ENCODE data around the gene AEN.

Gene AEN

DNA sequence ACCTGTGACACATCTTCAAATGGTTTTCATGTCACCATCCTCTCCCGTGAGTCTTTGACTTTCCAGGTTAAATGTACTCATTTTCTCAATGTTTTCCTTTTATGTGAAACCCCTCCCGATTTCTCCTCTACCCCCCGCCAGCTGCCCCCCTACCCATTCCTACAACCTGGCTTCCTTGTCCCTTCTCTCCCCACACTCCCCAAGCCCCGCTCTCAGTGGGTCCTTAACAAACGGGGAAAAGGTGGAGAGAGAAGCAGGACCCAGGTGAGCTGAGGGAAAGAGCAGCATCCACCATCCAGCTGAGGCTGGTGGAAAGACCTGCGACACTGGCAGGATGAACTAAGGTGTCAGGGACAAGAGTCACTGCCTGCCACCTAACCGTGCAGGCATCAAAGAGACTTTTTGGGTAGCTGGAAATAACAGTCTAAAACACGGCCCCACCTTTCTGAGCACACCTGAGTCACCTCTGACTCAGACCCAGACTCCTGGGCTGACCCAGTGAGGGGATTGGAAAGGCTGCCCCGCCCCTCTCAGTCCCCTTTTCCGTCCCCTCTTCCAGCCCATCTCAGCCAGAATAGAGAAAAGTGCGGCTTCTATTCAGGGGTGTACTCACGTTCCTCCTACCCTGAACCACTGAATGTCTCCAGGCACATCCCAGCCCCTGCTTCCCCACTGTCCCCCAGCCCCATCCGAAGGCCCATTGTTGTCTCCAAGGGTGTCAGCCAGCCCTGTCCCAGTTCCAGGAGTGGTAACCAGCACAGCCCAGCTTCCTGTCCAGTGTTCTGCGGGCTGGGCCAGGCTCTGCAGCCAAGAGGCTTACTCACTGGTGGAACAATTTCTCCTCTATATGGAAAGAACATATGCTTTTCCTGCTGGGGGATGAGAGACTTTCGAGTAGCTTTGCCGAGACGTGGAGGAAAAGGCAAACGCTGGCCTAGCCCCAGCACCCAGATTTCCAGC is 38.1 kb downstream of the AEN start:
- Mint-ChIP-seq H3K9me3 (no peaks in the 10 kb centered on the region), H3K27ac (peak overlapping the region in 1 of 2 donors; percentile 78), H3K27me3 (no peaks in the 10 kb centered on the region), H3K4me1 (peaks cover 72% of the 10 kb centered on the region), H3K4me3 (no peak overlapping the region)
- no peak for DNase-seq
- ATAC-seq, result peak; percentile 31

- Mint-ChIP-seq H3K4me3 (no peak overlapping the region), H3K27ac (no peak overlapping the region), H3K4me1 (peaks cover 60% of the 10 kb centered on the region), H3K27me3 (no peaks in the 10 kb centered on the region), H3K9me3 (no peaks in the 10 kb centered on the region)
- DNase-seq (no peak), ATAC-seq (no peak)
Observed at GRCh38 chr15:88661041-88661700, 40.0 kb downstream of the AEN start.

DNA sequence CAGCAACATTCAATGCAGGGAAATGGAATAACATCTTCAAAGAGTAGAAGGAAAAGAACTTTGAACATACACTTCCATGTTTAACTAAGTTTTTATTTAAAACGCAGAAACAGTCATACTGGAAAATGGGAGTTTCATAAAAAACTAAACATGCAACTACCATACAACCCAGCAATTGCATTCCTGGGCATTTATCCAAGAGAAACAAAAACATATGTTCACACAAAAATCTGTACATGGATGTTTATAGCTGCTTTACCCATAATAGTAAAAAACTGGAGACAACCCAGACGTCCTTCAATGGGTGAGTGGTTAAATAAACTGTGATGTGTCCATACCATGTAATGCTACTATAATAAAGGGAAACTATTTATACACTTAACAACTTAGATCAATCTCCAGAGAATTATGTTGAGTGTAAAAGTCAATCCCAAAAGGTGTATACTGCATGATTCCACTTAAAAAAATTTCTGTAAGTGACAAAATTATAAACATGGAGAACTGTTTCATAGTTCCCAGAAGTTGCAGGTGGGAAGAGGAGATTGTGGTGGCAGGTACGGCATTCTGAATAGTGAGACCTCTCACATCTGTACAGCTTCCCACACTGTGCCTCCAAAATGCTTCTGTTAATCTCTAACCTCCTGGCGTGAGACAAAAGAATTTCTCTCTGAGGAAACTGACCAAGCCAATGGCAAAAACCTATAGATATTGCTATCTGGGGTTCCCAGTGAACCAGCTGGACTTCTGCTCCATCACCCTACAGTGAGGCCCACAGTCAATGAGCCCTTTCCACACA is 40.8 kb downstream of the AEN start:
- no peak for DNase-seq
- no peak overlapping the region for H3K27ac Mint-ChIP-seq
- H3K27me3 Mint-ChIP-seq, result no peaks in the 10 kb centered on the region
- H3K9me3 Mint-ChIP-seq, result no peaks in the 10 kb centered on the region
- no peak overlapping the region for H3K4me3 Mint-ChIP-seq
- ATAC-seq, result no peak
- H3K4me1 Mint-ChIP-seq, result peaks cover 52% of the 10 kb centered on the region

GRCh38 chr15:88663141-88663621 is 42.0 kb downstream of the AEN start:
- Mint-ChIP-seq H3K27ac (peak overlapping the region in 1 of 2 donors; percentile 61), H3K9me3 (no peaks in the 10 kb centered on the region), H3K4me1 (peaks cover 40% of the 10 kb centered on the region), H3K27me3 (no peaks in the 10 kb centered on the region), H3K4me3 (no peak overlapping the region)
- ATAC-seq (no peak), DNase-seq (no peak)

DNA sequence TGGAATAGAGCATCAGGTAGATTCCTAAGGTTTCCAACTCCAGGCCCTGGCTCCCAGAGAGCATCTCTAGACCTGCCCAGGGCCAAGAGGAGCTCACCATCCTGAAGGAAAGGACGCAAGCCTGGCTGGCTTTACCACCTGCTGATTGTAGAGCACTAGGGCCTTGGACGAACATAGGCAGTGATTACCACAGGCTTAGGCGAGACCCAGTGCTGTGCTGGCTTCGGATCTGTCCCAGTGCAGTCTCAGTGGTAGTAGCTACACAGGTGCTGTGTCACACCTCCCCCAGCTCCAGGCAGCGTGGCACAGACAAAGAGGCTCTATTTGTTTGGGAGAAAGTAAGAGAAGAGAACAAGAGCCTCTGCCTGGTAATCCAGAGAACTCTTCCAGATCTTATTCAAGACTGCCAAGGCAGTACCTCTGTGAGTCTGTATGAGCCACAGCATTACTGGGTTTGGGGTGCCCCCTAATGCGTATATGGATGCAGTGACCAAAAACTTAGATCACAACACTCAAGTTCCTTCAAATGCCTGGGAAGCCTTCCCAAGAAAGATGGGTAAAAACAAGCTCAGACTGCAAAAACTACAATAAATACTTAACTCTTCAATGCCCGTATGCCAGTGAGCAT is 43.1 kb downstream of the AEN start:
- Mint-ChIP-seq H3K9me3 (no peaks in the 10 kb centered on the region), H3K4me3 (no peak overlapping the region), H3K4me1 (peaks cover 29% of the 10 kb centered on the region), H3K27me3 (no peaks in the 10 kb centered on the region), H3K27ac (peak overlapping the region in 1 of 2 donors; percentile 81)
- ATAC-seq (peak; percentile 92), DNase-seq (peak; percentile 19 to 45)

DNA sequence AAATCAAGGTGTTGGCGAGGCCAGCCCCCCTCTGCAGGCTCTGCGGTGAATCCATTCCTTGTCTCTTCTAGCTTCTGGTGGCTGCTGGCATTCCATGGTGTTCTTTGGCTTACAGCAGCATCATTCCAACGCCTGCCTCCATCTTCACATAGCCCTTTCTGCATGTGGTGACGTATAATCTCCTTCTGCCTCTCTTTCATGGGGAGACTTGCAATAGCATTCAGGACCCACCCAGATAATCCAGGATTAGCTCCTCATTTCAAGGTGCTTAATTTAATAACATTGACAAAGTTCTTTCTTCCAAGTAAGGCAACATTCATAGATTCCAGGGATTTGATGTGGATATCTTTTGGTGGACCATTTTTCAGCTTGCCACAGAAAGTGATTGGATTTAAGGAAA is 53.5 kb downstream of the AEN start:
- Mint-ChIP-seq H3K27me3 (peaks cover 26% of the 10 kb centered on the region), H3K9me3 (no peaks in the 10 kb centered on the region), H3K4me1 (no peaks in the 10 kb centered on the region), H3K27ac (no peak overlapping the region), H3K4me3 (no peak overlapping the region)
- DNase-seq (no peak), ATAC-seq (no peak)

DNA sequence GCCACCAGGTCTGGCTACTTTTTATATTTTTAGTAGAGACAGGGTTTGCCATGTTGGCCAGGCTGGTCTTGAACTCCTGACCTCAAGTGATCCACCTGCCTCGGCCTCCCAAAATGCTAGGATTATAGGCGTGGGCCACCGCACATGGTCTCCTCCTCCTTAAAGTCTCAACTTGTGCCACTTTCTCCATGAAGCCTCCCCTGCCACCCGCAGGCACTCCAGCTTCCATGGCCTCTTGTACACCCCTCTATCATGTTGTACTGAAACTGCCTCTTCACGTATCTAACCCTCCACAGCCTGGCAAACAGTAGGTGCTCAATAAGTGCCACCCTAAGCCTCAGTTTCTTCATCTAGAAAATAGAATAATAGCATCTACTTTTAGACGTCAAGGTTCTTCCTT is 57.6 kb downstream of the AEN start:
- ATAC-seq, result no peak
- no peaks in the 10 kb centered on the region for H3K4me1 Mint-ChIP-seq
- no peaks in the 10 kb centered on the region for H3K27me3 Mint-ChIP-seq
- H3K9me3 Mint-ChIP-seq, result no peaks in the 10 kb centered on the region
- no peak overlapping the region for H3K4me3 Mint-ChIP-seq
- H3K27ac Mint-ChIP-seq, result no peak overlapping the region
- no peak for DNase-seq

DNA sequence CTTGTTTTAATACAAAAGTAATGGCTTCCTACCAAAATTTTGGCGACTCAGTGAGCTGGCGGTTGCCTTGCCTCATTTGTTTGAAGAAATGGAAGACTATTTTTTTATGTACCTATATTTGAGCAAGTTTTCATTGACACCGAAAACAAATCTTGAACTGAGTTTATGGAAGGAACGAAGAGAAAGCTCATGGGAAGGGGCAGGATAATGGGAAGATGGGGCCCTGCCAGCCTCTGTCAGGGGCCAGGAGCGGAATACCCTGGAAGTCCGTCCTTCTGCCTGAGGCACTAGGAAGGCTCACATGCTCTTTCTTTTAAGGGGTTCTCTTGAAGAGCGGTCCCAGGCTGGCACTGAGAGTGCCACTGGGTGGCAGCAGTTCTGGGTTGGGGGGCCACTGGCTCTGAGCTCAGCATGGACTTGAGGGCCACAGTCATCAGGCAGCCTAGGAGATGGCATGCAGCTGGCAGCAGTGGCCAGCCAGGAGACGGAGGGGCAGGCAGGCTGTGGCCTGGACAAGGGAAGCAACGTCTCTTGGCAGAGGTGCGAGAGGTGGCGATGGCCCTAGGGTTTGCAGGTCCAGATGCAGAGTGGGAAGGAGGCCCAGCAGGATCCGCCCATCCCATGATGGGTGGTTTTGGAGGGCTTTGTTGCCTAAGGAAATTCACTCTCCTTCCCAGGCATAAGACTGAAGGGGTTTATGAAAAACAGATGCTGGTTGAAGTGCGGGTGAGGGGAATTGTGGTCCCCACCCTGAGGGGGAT is 59.3 kb downstream of the AEN start:
- Mint-ChIP-seq H3K4me1 (no peaks in the 10 kb centered on the region), H3K27ac (no peak overlapping the region), H3K9me3 (no peaks in the 10 kb centered on the region), H3K4me3 (no peak overlapping the region), H3K27me3 (no peaks in the 10 kb centered on the region)
- no peak for DNase-seq
- ATAC-seq, result no peak

DNA sequence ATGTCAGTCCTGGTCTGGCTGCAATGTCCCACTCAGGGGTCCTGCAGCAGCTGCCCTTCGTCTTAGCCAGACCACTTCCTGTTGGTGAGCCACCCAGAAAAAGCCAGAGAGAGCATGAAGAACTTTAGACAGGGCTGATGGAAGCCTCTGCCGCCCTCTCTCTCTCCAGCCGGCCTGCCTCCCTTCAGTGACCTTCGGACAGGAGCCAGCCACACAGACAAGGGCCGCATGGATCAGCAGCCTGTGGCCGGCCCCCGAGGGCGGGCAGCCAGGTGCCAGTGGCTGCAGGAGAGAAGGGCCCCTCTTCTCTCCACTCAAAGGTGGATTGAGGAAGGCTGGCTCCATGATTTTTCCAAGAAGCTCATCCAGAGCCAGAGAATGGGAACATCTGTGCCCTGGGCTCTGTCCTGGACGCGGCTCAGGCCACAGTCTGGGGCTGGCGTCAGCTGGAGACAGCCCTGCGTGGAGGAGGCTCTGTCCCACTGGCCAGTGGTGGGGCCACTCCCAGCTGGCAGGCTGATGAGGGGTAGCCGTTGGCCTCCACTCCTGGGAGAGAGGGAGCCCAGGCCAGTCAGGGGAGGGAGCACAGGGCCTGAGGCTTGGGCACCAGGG is 60.6 kb downstream of the AEN start:
- H3K27me3 Mint-ChIP-seq, result peaks cover 6% of the 10 kb centered on the region
- H3K4me1 Mint-ChIP-seq, result no peaks in the 10 kb centered on the region
- ATAC-seq, result no peak
- no peaks in the 10 kb centered on the region for H3K9me3 Mint-ChIP-seq
- no peak overlapping the region for H3K27ac Mint-ChIP-seq
- no peak for DNase-seq
- no peak overlapping the region for H3K4me3 Mint-ChIP-seq

Measured in stimulated activated naive CD8-positive, alpha-beta T cell treated with anti-CD3 and anti-CD28 coated beads, Interleukin-15, amount 100 ng/mL, for 72 hours (primary cell).